Neuronal stem cell (in vitro differentiated cells): ENCODE results near the gene CACNA2D2.

ENCODE experiments used
- DNase-seq: peaks from one replicate; pipeline ENCODE4 v3.0.0-alpha.2; 2013; ENCODE audit warnings: low spot score
- H2AFZ ChIP-seq: one replicate; pipeline ENCODE4 v1.6.1; 2013; ENCODE audit warnings: mild to moderate bottlenecking, low read length, inconsistent platforms
- H2AK5ac ChIP-seq: 2 replicates; pipeline ENCODE4 v1.6.1; 2013; ENCODE audit warnings: low read depth, mild to moderate bottlenecking, inconsistent platforms, low read length, moderate library complexity, mixed read lengths
- H2BK120ac ChIP-seq: 2 replicates; pipeline ENCODE4 v1.6.1; 2013; ENCODE audit warnings: low read depth, mild to moderate bottlenecking, inconsistent platforms, low read length, moderate library complexity, mixed read lengths
- H2BK12ac ChIP-seq: one replicate; pipeline ENCODE4 v1.6.1; 2013; ENCODE audit warnings: low read length, inconsistent platforms
- H2BK15ac ChIP-seq: 2 replicates; pipeline ENCODE4 v1.6.1; 2013; ENCODE audit warnings: mild to moderate bottlenecking, low read length, inconsistent platforms, mixed read lengths
- H2BK5ac ChIP-seq: one replicate; pipeline ENCODE4 v1.6.1; 2013; ENCODE audit warnings: inconsistent platforms, mild to moderate bottlenecking, low read length, moderate library complexity
- H3K14ac ChIP-seq: one replicate; pipeline ENCODE4 v1.6.1; 2013; ENCODE audit warnings: low read length, inconsistent platforms
- H3K18ac ChIP-seq: 2 replicates; pipeline ENCODE4 v1.6.1; 2013; ENCODE audit warnings: low read length, inconsistent platforms
- H3K23ac ChIP-seq: 2 replicates; pipeline ENCODE4 v1.6.1; 2013; ENCODE audit warnings: low read depth, mild to moderate bottlenecking, mixed read lengths, low read length, inconsistent platforms; ENCODE audit not compliant: poor library complexity
- H3K27ac ChIP-seq: replicated peaks from 3 replicates; pipeline ENCODE4 v1.5.1; 2013; ENCODE audit warnings: low read length, inconsistent platforms
- H3K27me3 ChIP-seq, 3 experiments: 2 replicates each; pipeline ENCODE4 v1.6.1; 2013; ENCODE audit warnings: low read length in 3 of 3, mild to moderate bottlenecking in 2 of 3, inconsistent platforms in 1 of 3, low read depth in 1 of 3, mixed read lengths in 1 of 3, moderate library complexity in 1 of 3; ENCODE audit not compliant: control insufficient read depth in 3 of 3, insufficient read depth in 3 of 3
- H3K36me3 ChIP-seq, 2 donors: replicated peaks in 1 of 2; 2 replicates each; pipeline ENCODE4 v1.6.1; 2013; ENCODE audit warnings: low read length in 2 of 2; ENCODE audit not compliant: control insufficient read depth in 2 of 2, insufficient read depth in 2 of 2
- H3K4ac ChIP-seq: 2 replicates; pipeline ENCODE4 v1.6.1; 2013; ENCODE audit warnings: inconsistent platforms, mild to moderate bottlenecking, low read length, moderate library complexity
- H3K4me1 ChIP-seq, 2 donors: 1 replicate in 1 of 2; 2 replicates in 1 of 2; pipeline ENCODE4 v1.6.1; 2013; ENCODE audit warnings: low read length in 2 of 2, low read depth in 1 of 2; ENCODE audit not compliant: control insufficient read depth in 2 of 2, insufficient read depth in 1 of 2
- H3K4me2 ChIP-seq: one replicate; pipeline ENCODE4 v1.6.1; 2013; ENCODE audit warnings: mild to moderate bottlenecking, low read length, inconsistent platforms; ENCODE audit not compliant: insufficient read depth, poor library complexity, severe bottlenecking
- H3K4me3 ChIP-seq, 2 donors: 2 replicates each; pipeline ENCODE4 v1.5.1; 2013; ENCODE audit warnings: low read length in 2 of 2, mild to moderate bottlenecking in 2 of 2, inconsistent platforms in 1 of 2, moderate library complexity in 1 of 2
- H3K79me1 ChIP-seq: one replicate; pipeline ENCODE4 v1.6.1; 2013; ENCODE audit warnings: low read depth, mild to moderate bottlenecking, inconsistent platforms, low read length, moderate library complexity
- H3K9ac ChIP-seq: one replicate; pipeline ENCODE4 v1.6.1; 2013; ENCODE audit warnings: mild to moderate bottlenecking, low read depth, low read length, inconsistent platforms; ENCODE audit not compliant: poor library complexity
- H3K9me3 ChIP-seq, 2 donors: replicated peaks in 1 of 2; 2 replicates each; pipeline versions ENCODE3 to v1.6.1; 2013; ENCODE audit warnings: low read length in 2 of 2, mild to moderate bottlenecking in 2 of 2, inconsistent platforms in 1 of 2, low read depth in 1 of 2, mixed read lengths in 1 of 2, moderate library complexity in 1 of 2; ENCODE audit not compliant: control insufficient read depth in 2 of 2, insufficient read depth in 1 of 2
- H4K8ac ChIP-seq: one replicate; pipeline ENCODE4 v1.6.1; 2013; ENCODE audit warnings: low read depth, mild to moderate bottlenecking, inconsistent platforms, low read length, moderate library complexity
- H4K91ac ChIP-seq: one replicate; pipeline ENCODE4 v1.6.1; 2013; ENCODE audit warnings: low read length, low read depth, mild to moderate bottlenecking, inconsistent platforms; ENCODE audit not compliant: poor library complexity
- WGBS, 2 donors: extraction: QIAGEN DNeasy Blood & Tissue Kit; methylation state at CpG; one replicate each; pipeline ENCODE4 v1.1.7; 2013; ENCODE audit warnings: missing lambda C conversion rate in 2 of 2, mixed read lengths in 1 of 2; ENCODE audit not compliant: insufficient read length in 2 of 2, insufficient replicate concordance in 1 of 2; ENCODE audit errors: extremely low coverage in 2 of 2; 5-methylcytosine and 5-hydroxymethylcytosine counted together

Gene CACNA2D2

DNA sequence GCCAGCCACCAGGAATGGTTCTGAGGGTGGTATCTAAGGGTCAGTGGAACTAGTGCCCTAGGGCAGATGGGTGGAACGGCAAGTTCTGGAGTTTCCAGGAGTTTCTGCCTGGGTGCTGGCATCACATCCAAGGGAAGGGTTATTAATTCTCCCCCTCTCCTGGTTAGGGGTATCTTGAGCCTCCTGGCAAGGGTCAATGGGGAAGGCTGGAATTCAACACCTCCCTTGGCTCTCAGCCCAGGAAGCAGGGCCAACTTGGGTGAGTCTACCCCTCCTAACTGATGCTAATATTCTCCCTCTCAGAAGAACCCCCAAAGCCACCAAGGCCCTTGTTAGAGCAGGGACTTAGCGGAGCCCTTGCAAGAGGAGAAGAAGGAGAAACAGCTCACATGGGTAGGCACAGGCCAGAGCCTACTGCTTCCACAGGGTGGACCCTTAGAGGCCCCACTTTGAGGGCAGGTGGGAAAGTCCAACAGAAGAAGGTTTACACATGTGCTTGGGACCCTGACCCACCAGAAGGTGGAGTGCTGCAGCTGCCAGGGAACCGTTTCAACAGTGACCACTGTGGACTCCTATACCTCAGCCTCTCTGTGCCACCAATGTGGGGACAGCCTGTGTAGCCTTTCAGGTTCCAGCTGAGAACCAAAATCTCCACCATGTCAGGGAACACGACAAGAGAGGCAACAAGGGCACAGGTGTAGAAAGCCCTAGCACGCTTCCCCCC, 147.4 kb downstream of the CACNA2D2 start:
- H2BK15ac ChIP-seq = no peak overlapping the region
- no peak overlapping the region for H2BK12ac ChIP-seq
- H3K14ac ChIP-seq = no peak overlapping the region
- peak overlapping the region; percentile 64 for H2AK5ac ChIP-seq
- peaks cover 18% of the 10 kb centered on the region for H3K79me1 ChIP-seq
- no peak overlapping the region for H3K4me3 ChIP-seq
- no peak overlapping the region for H2AFZ ChIP-seq
- H2BK5ac ChIP-seq = no peak overlapping the region
- H3K4ac ChIP-seq = no peak overlapping the region
- no peak overlapping the region for H4K91ac ChIP-seq
- no CpG with 5 or more reads among the region's 5 CpGs for WGBS, 2 donors
- no peak overlapping the region for H3K18ac ChIP-seq
- peak overlapping the region; percentile 17 for H3K9ac ChIP-seq
- peaks cover 40 to 57% of the 10 kb centered on the region in 2 donors for H3K36me3 ChIP-seq
- H3K9me3 ChIP-seq = no peaks in the 10 kb centered on the region
- no peak overlapping the region for H2BK120ac ChIP-seq
- no peaks in the 10 kb centered on the region for H3K27me3 ChIP-seq
- H3K4me1 ChIP-seq = peaks cover 32 to 33% of the 10 kb centered on the region in 2 donors
- no peak overlapping the region for H3K23ac ChIP-seq
- H4K8ac ChIP-seq = no peak overlapping the region
- no peak overlapping the region for H3K4me2 ChIP-seq
- no peak for DNase-seq
- H3K27ac ChIP-seq = no peak overlapping the region

DNA sequence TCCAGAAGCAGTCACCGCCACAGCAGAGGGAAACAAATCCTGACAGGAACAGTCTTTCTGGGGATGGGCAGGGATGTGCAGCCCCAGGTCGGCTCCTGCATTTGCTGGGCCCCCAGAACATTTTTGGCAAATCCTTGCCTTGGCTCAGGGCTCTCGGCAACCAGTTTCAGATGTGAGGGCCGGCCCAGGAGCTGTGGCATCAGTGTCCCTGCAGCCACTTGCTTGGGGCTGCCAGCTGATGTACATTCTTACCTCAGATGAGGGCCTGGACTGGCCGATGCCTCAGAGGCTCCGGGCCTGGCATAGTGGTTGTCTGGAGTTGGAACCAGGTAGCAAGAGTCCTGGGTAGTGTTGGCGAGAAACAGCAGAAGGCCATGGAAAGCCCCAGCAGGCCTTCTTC, 148.6 kb downstream of the CACNA2D2 start:
- no peak overlapping the region for H2AFZ ChIP-seq
- no peak overlapping the region for H2BK120ac ChIP-seq
- no peak overlapping the region for H3K9ac ChIP-seq
- no peak overlapping the region for H3K23ac ChIP-seq
- H3K4ac ChIP-seq = no peak overlapping the region
- H3K4me2 ChIP-seq = no peak overlapping the region
- H3K14ac ChIP-seq = no peak overlapping the region
- H3K79me1 ChIP-seq = peaks cover 18% of the 10 kb centered on the region
- H4K8ac ChIP-seq = no peak overlapping the region
- no peak for DNase-seq
- H2BK15ac ChIP-seq = no peak overlapping the region
- no peak overlapping the region for H2BK12ac ChIP-seq
- H3K18ac ChIP-seq = no peak overlapping the region
- H3K27me3 ChIP-seq = no peaks in the 10 kb centered on the region
- no peak overlapping the region for H3K4me3 ChIP-seq
- no peaks in the 10 kb centered on the region for H3K9me3 ChIP-seq
- peaks cover 40 to 57% of the 10 kb centered on the region in 2 donors for H3K36me3 ChIP-seq
- no peak overlapping the region for H2AK5ac ChIP-seq
- no peak overlapping the region for H2BK5ac ChIP-seq
- no CpG with 5 or more reads among the region's 7 CpGs for WGBS, 2 donors
- H3K27ac ChIP-seq = no peak overlapping the region
- H3K4me1 ChIP-seq = peaks cover 36% of the 10 kb centered on the region in 2 donors
- H4K91ac ChIP-seq = no peak overlapping the region

GRCh38 chr3:50354186-50354764, 149.2 kb downstream of the CACNA2D2 start:
- no peak overlapping the region for H2BK12ac ChIP-seq
- H3K4me1 ChIP-seq = peaks cover 35 to 36% of the 10 kb centered on the region in 2 donors
- H3K18ac ChIP-seq = no peak overlapping the region
- no peaks in the 10 kb centered on the region for H3K27me3 ChIP-seq
- no peak overlapping the region for H3K4ac ChIP-seq
- H3K36me3 ChIP-seq = peaks cover 40 to 57% of the 10 kb centered on the region in 2 donors
- no CpG with 5 or more reads among the region's 5 CpGs for WGBS, 2 donors
- no peak overlapping the region for H4K8ac ChIP-seq
- H3K9me3 ChIP-seq = no peaks in the 10 kb centered on the region
- H3K27ac ChIP-seq = no peak overlapping the region
- H3K9ac ChIP-seq = no peak overlapping the region
- H3K4me2 ChIP-seq = no peak overlapping the region
- H2AK5ac ChIP-seq = no peak overlapping the region
- no peak overlapping the region for H2AFZ ChIP-seq
- H3K4me3 ChIP-seq = no peak overlapping the region
- H4K91ac ChIP-seq = no peak overlapping the region
- DNase-seq = no peak
- H3K79me1 ChIP-seq = peaks cover 17% of the 10 kb centered on the region
- H3K14ac ChIP-seq = no peak overlapping the region
- peak overlapping the region; percentile 53 for H3K23ac ChIP-seq
- no peak overlapping the region for H2BK5ac ChIP-seq
- H2BK15ac ChIP-seq = no peak overlapping the region
- no peak overlapping the region for H2BK120ac ChIP-seq

DNA sequence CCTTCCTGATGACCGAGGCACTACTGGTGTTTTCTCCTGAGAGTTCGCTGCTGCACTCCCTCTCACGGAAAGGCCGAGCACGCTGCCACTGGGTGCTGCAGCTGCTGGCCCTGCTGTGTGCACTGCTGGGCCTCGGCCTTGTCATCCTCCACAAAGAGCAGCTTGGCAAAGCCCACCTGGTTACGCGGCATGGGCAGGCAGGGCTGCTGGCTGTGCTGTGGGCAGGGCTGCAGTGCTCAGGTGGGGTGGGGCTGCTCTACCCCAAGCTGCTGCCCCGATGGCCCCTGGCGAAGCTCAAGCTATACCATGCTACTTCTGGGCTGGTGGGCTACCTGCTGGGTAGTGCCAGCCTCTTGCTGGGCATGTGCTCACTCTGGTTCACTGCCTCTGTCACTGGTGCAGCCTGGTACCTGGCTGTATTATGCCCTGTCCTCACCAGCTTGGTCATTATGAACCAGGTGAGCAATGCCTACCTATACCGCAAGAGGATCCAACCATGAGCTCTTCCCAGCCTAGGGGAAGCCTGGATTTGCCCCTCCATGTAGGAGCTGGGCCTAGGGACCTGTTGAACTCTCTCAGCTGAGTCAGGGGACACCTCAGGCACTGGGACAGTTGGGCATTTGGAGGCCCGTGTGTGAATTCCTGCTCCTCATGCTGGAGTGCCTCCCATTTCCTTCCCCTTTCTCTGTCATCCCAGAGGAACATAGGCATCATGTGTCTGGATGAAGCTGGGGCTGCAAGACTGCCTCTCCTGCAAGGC, 150.0 kb downstream of the CACNA2D2 start:
- Histone ChIP-seq H3K27ac (no peak overlapping the region), H2BK15ac (no peak overlapping the region), H2BK120ac (no peak overlapping the region), H3K9me3 (no peaks in the 10 kb centered on the region), H3K79me1 (peaks cover 10% of the 10 kb centered on the region), H3K4me2 (no peak overlapping the region), H3K23ac (no peak overlapping the region), H3K9ac (peak overlapping the region; percentile 72), H3K4ac (no peak overlapping the region), H3K14ac (no peak overlapping the region), H3K4me3 (peak overlapping the region in 1 of 2 donors; percentile 30), H3K27me3 (no peaks in the 10 kb centered on the region), H3K36me3 (peaks cover 40 to 65% of the 10 kb centered on the region in 2 donors), H3K4me1 (peaks cover 30 to 34% of the 10 kb centered on the region in 2 donors), H2BK12ac (no peak overlapping the region), H4K8ac (no peak overlapping the region), H4K91ac (no peak overlapping the region), H2AFZ (no peak overlapping the region), H2AK5ac (no peak overlapping the region), H3K18ac (no peak overlapping the region), H2BK5ac (no peak overlapping the region)
- no peak for DNase-seq
- WGBS, 2 donors = no CpG with 5 or more reads among the region's 12 CpGs
